CD4-positive, alpha-beta memory T cell (primary cell): Measurements from ENCODE around the gene UBQLN4. TPM values are rescaled to one million over a fixed set of nuclear protein-coding genes. Genes with fewer than 3 reads are reported as not detected.

ENCODE experiments used
- CTCF ChIA-PET: fragments of 350-600 bp; sonication (Branson Sonifier 250); formaldehyde crosslinking; loops from one replicate; lab custom pipeline; 2021; ENCODE audit warnings: inconsistent platforms; ENCODE audit not compliant: partially characterized antibody; lab: Charles Lee
- POLR2A ChIA-PET: fragments of 350-600 bp; sonication (Branson Sonifier 250); formaldehyde crosslinking; loops from one replicate; lab custom pipeline; 2021; ENCODE audit not compliant: partially characterized antibody; lab: Charles Lee
- DNase-seq, 5 donors: peaks; one replicate each; pipeline versions ENCODE4 v3.0.0 to v3.0.0-alpha.2; 2020 to 2022; ENCODE audit warnings: mixed read lengths in 1 of 5
- H3K27ac ChIP-seq: one replicate; pipeline ENCODE4 v1.7.0; 2013; ENCODE audit warnings: low read depth, low read length
- H3K27me3 ChIP-seq: 2 replicates; pipeline ENCODE4 v1.7.0; 2013; ENCODE audit warnings: mild to moderate bottlenecking, low read length, moderate library complexity; ENCODE audit not compliant: insufficient read depth
- H3K36me3 ChIP-seq: 2 replicates; pipeline ENCODE4 v1.7.0; 2013; ENCODE audit warnings: mild to moderate bottlenecking, low read length, moderate library complexity; ENCODE audit not compliant: insufficient read depth
- H3K4me1 ChIP-seq: 2 replicates; pipeline ENCODE4 v1.7.0; 2013; ENCODE audit warnings: mild to moderate bottlenecking, low read length, moderate library complexity; ENCODE audit not compliant: insufficient read depth
- H3K4me3 ChIP-seq, 2 donors: one replicate each; pipeline ENCODE4 v1.7.0; 2013; ENCODE audit warnings: low read length in 2 of 2, mild to moderate bottlenecking in 1 of 2
- H3K9me3 ChIP-seq, 2 donors: one replicate each; pipeline ENCODE4 v1.7.0; 2013; ENCODE audit warnings: low read length in 2 of 2, control low read depth in 1 of 2; ENCODE audit not compliant: control insufficient read depth in 1 of 2
- H3K27ac Mint-ChIP-seq, 7 donors: one replicate each; pipeline ENCODE4 v1.8.0; 2020 to 2021; ENCODE audit warnings: mixed read lengths in 7 of 7, mild to moderate bottlenecking in 6 of 7, inconsistent platforms in 3 of 7, moderate library complexity in 3 of 7
- H3K27me3 Mint-ChIP-seq, 2 donors: one replicate each; pipeline ENCODE4 v1.8.0; 2020 to 2021; ENCODE audit warnings: mixed read lengths in 2 of 2
- H3K36me3 Mint-ChIP-seq, 2 donors: one replicate each; pipeline ENCODE4 v1.8.0; 2020 to 2021; ENCODE audit warnings: mixed read lengths in 2 of 2, inconsistent platforms in 1 of 2, mild to moderate bottlenecking in 1 of 2
- H3K4me1 Mint-ChIP-seq, 4 donors: one replicate each; pipeline ENCODE4 v1.8.0; 2020 to 2021; ENCODE audit warnings: mixed read lengths in 4 of 4, mild to moderate bottlenecking in 1 of 4
- H3K4me3 Mint-ChIP-seq, 8 donors: one replicate each; pipeline ENCODE4 v1.8.0; 2020 to 2021; ENCODE audit warnings: mixed read lengths in 8 of 8, mild to moderate bottlenecking in 7 of 8, moderate library complexity in 6 of 8, inconsistent platforms in 3 of 8
- H3K9me3 Mint-ChIP-seq, 8 donors: one replicate each; pipeline ENCODE4 v1.8.0; 2020 to 2021; ENCODE audit warnings: mixed read lengths in 8 of 8, mild to moderate bottlenecking in 5 of 8, inconsistent platforms in 3 of 8, moderate library complexity in 1 of 8
- intact Hi-C: fragments of 100-400 bp; cut with micrococcal nuclease; formaldehyde crosslinking; loops from one replicate; pipeline ENCODE4 v1.15.1; 2023
- polyA plus RNA-seq, 2 donors: library from polyadenylated mRNA; unstranded; fragments of 300-500 nt; fragmentation: Illumina TruSeq; gene quantifications; one replicate each; pipeline ENCODE4 v1.2.3, GENCODE V29; 2021
- total RNA-seq, 2 experiments: library from RNA; stranded (reverse); gene quantifications; one replicate each; pipeline ENCODE4 v1.2.3, GENCODE V29; 2021

Gene UBQLN4
- total and polyA plus RNA-seq, 4 experiments from 2014 or later: 8.9 to 39.5 (median 25.3) TPM

DNA sequence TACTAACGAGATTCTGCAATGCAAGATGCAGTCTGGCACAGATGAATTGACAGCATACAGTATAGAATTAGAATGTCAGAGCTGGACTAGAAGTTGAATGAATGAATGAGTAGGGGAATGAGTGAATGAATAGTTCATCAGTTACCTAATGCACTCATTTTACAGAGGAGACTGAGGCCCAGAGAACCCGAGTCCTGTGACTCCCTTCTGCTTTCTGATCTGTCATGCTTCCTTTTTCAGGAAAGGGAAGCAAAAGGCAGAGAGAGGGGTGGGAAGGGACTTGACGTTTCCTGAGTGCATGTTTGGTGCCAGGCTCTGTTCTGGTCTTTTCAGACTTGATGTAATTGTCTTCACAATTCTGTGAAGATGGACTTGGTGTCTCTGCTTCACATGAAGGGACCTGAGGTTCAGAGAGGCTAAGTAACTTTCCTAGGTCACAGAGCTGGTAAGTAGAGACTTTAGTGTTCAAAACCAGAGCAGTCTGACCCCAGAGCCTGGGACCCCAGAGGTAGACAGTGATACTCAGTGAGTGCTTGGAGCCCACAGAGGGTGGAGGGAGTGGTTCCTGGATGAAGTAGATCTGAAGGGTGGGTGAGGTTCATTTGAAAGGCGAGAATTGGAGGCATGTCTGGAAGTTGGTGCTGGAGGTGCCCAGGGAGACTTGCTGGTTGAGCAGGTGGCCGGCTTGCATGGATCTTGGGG, 36.7 kb upstream of the UBQLN4 start:
- no peaks in the 10 kb centered on the region for H3K9me3 ChIP-seq
- peaks cover 6 to 8% of the 10 kb centered on the region in 2 donors for H3K27me3 Mint-ChIP-seq
- H3K36me3 ChIP-seq: no peaks in the 10 kb centered on the region
- ChIA-PET POLR2A (interaction anchor here (1.4 to 19.7 kb wide), 2 partner anchors 32 to 135 kb away, joined by 3 to 527 read pairs; partner anchors contain the start of gene LMNA), CTCF (interaction anchor here (0.8 to 18.7 kb wide), 19 partner anchors 9 to 227 kb away, joined by 3 to 716 read pairs (median 4); partner anchors contain the start of gene PMF1)
- H3K4me1 Mint-ChIP-seq: peaks cover 6 to 14% (median 8%) of the 10 kb centered on the region in 4 donors
- H3K9me3 Mint-ChIP-seq: no peaks in the 10 kb centered on the region
- H3K4me3 ChIP-seq: no peak overlapping the region
- H3K27me3 ChIP-seq: no peaks in the 10 kb centered on the region
- intact Hi-C loops: loop anchor here (1.0 to 10.0 kb wide), 4 partner anchors 40 to 415 kb away; partner anchors contain the start of gene MEF2D
- H3K4me3 Mint-ChIP-seq: peak overlapping the region in 1 of 8 donors; percentile 16
- no peak for DNase-seq
- peak overlapping the region in 3 of 7 donors; percentile 11 to 73 (median 62) for H3K27ac Mint-ChIP-seq
- H3K4me1 ChIP-seq: peaks cover under 1% of the 10 kb centered on the region
- no peak overlapping the region for H3K27ac ChIP-seq
- H3K36me3 Mint-ChIP-seq: no peaks in the 10 kb centered on the region

DNA sequence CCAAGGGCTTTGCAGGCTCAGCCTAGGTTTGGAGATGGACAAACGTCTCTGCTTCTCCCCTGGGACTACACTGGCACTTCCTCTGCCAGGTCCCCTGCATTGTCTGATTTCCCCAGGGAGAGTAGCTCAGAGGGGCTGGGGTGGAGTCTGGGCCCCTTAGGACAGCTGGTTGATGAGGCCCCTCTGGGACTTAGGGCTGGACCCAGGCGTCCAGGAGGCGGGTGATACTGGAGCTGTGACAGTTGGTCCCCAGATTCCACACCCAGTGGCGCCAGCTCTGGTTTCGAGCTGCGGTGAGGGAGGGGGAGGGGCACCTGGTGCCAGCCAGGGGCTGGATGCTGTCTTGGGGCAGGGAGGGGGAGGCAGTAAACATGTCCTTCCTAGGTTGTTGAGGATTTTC, 36.1 kb upstream of the UBQLN4 start:
- no peak overlapping the region for H3K4me3 ChIP-seq
- no peaks in the 10 kb centered on the region for H3K36me3 Mint-ChIP-seq
- H3K27me3 Mint-ChIP-seq: peaks cover 6 to 9% of the 10 kb centered on the region in 2 donors
- H3K9me3 Mint-ChIP-seq: no peaks in the 10 kb centered on the region
- DNase-seq: no peak
- H3K9me3 ChIP-seq: no peaks in the 10 kb centered on the region
- H3K27me3 ChIP-seq: no peaks in the 10 kb centered on the region
- H3K4me1 Mint-ChIP-seq: peaks cover 6 to 14% (median 7%) of the 10 kb centered on the region in 4 donors
- no peak overlapping the region for H3K27ac ChIP-seq
- H3K4me3 Mint-ChIP-seq: no peak overlapping the region
- H3K27ac Mint-ChIP-seq: no peak overlapping the region
- H3K4me1 ChIP-seq: no peaks in the 10 kb centered on the region
- CTCF ChIA-PET: interaction anchor here (1.1 to 18.7 kb wide), 12 partner anchors 10 to 135 kb away, joined by 3 to 716 read pairs (median 5); partner anchors contain the start of gene PMF1
- POLR2A ChIA-PET: interaction anchor here (1.4 to 19.7 kb wide), 2 partner anchors 32 to 136 kb away, joined by 3 to 527 read pairs; partner anchors contain the start of gene LMNA
- no peaks in the 10 kb centered on the region for H3K36me3 ChIP-seq
- intact Hi-C loops: loop anchor here (1.0 to 10.0 kb wide), 4 partner anchors 41 to 415 kb away; partner anchors contain the start of gene MEF2D

DNA sequence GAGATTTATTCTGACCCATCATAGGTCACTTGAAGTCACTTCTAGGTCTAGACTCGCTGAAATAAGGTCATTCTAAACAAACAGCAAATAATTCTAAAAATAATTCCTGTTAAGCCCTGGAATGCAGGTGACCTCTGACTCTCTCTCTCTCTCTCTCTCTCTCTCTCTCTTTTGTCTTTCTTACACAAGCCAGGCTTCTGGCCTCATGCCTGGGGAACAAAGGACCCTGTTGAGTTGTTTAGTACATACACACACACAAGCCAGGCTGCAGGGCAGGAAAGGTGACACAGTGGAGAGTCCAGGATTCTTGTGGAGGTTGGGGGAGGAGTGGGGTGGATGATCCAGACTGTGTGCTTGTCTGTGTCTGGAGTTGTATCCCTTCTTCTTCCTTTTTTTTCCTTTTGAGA, 32.7 kb upstream of the UBQLN4 start:
- no peak for DNase-seq
- ChIA-PET CTCF (interaction anchor here (0.7 kb wide), 1 partner anchor 45 kb away, joined by 3 read pairs; no protein-coding TSS in a partner anchor), POLR2A (no interaction called here)
- H3K27ac ChIP-seq: no peak overlapping the region
- H3K36me3 ChIP-seq: no peaks in the 10 kb centered on the region
- H3K9me3 ChIP-seq: no peaks in the 10 kb centered on the region
- H3K4me1 ChIP-seq: peaks cover 17% of the 10 kb centered on the region
- no peaks in the 10 kb centered on the region for H3K9me3 Mint-ChIP-seq
- H3K4me3 Mint-ChIP-seq: peak overlapping the region in 1 of 8 donors; percentile 64
- intact Hi-C loops: no loop called here
- no peak overlapping the region for H3K4me3 ChIP-seq
- H3K36me3 Mint-ChIP-seq: no peaks in the 10 kb centered on the region
- H3K27me3 Mint-ChIP-seq: peaks cover 14 to 16% of the 10 kb centered on the region in 2 donors
- H3K27ac Mint-ChIP-seq: no peak overlapping the region
- peaks cover 10% of the 10 kb centered on the region for H3K27me3 ChIP-seq
- H3K4me1 Mint-ChIP-seq: peaks cover 11 to 22% (median 16%) of the 10 kb centered on the region in 4 donors

GRCh38 chr1:156083800-156084790, 30.5 kb upstream of the UBQLN4 start:
- POLR2A ChIA-PET: interaction anchor here (1.3 kb wide), 1 partner anchor 199 kb away, joined by 7 read pairs; the partner anchor contains the start of gene SMG5
- H3K9me3 Mint-ChIP-seq: no peaks in the 10 kb centered on the region
- no peak for DNase-seq
- H3K4me1 Mint-ChIP-seq: peaks cover 5 to 12% (median 8%) of the 10 kb centered on the region in 4 donors
- no peaks in the 10 kb centered on the region for H3K36me3 ChIP-seq
- H3K27ac ChIP-seq: no peak overlapping the region
- intact Hi-C loops: loop anchor here (2.0 kb wide), 1 partner anchor 129 kb away; the partner anchor contains the start of gene PMF1
- H3K4me3 Mint-ChIP-seq: peak overlapping the region; percentile 21 to 88 (median 80)
- H3K27me3 ChIP-seq: peaks cover 10% of the 10 kb centered on the region
- no peak overlapping the region for H3K4me3 ChIP-seq
- peaks cover 19% of the 10 kb centered on the region for H3K4me1 ChIP-seq
- peak overlapping the region in 1 of 7 donors; percentile 43 for H3K27ac Mint-ChIP-seq
- CTCF ChIA-PET: interaction anchor here (0.5 to 3.0 kb wide), 5 partner anchors 12 to 1037 kb away, joined by 3 to 16 read pairs (median 4); no protein-coding TSS in a partner anchor
- no peaks in the 10 kb centered on the region for H3K36me3 Mint-ChIP-seq
- no peaks in the 10 kb centered on the region for H3K9me3 ChIP-seq
- H3K27me3 Mint-ChIP-seq: peaks cover 10 to 18% of the 10 kb centered on the region in 2 donors

DNA sequence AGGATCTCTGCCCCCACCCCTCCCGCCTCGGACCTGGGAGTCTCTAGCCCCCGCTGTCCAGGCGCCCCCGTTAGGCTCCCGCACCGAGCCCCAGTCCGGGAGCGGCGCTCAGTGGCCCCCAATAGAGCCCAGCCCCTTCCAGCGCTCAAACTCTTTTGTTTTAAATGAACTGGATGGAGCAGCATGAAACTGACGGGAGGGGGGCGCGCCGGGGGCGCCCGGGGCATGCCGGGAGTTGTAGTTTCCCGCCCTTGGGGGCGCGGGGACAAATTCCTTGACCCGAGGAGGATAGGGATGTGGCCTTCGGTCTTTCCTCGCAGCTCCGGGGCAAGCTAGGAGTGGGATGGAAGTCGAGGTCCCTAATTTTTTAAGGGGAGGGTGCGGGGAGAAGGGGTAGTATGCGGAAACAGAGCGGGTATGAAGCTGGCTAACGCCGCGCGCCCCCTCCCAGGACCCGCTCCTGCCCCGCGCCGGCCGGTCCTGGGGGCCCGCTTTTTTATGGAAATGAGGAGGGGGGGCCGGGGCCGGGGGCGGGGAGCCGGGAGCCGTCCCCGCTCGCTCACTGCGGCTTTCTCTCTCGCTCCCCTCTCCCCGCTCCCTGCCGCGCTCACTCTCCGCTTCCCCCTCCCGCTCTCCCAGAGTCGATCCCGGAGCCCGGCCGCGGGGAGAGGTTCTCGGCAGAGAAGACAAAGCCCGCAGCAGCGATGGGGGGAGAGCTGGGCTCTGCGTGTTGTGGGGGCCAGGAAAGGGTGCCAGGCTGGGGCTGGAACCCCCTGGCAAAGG, 28.9 kb upstream of the UBQLN4 start, which contains the start of gene MEX3A:
Gene MEX3A, minus strand, starts transcription at position 157 of the 783 bp plus-strand sequence. CDS start 467 bp downstream, outside the sequence.
- Mint-ChIP-seq H3K9me3 (no peaks in the 10 kb centered on the region), H3K27ac (peak within 1 kb of the TSS in 3 of 7 donors; percentile 72 to 86 (median 84)), H3K27me3 (peaks cover 10 to 20% of the 10 kb centered on the region in 2 donors), H3K4me1 (peaks cover 5 to 15% (median 9%) of the 10 kb centered on the region in 4 donors), H3K36me3 (no peaks in the 10 kb centered on the region), H3K4me3 (peak within 1 kb of the TSS; percentile 83 to 88 (median 86))
- Histone ChIP-seq H3K27ac (peak within 1 kb of the TSS; percentile 43), H3K27me3 (peaks cover 10% of the 10 kb centered on the region), H3K4me1 (peaks cover 19% of the 10 kb centered on the region), H3K4me3 (peak within 1 kb of the TSS; percentile 68 to 81), H3K9me3 (no peaks in the 10 kb centered on the region), H3K36me3 (no peaks in the 10 kb centered on the region)
- ChIA-PET POLR2A (interaction anchor here (0.7 to 1.3 kb wide), 2 partner anchors 131 to 200 kb away, joined by 3 to 7 read pairs; partner anchors contain the start of genes PMF1 and SMG5), CTCF (interaction anchor here (0.6 to 3.0 kb wide), 3 partner anchors 47 to 145 kb away, joined by 3 to 16 read pairs (median 8); no protein-coding TSS in a partner anchor)
- intact Hi-C loops: loop anchor here (1.0 to 2.0 kb wide), 2 partner anchors 28 to 130 kb away; partner anchors contain the start of genes LAMTOR2 and PMF1
- DNase-seq: peak; percentile 51 to 61 (median 58)
